ENCODE data around the gene NTRK2. TPM values are rescaled to one million over a fixed set of nuclear protein-coding genes. Genes with fewer than 3 reads are reported as not detected.

The NTRK2 gene
- total and polyA plus RNA-seq, 10 of the 15 experiments (the other 5 are each of a cell fraction or from before 2014, with no cell fraction given), result 0.42 to 4.6 (median 0.65) TPM

DNA sequence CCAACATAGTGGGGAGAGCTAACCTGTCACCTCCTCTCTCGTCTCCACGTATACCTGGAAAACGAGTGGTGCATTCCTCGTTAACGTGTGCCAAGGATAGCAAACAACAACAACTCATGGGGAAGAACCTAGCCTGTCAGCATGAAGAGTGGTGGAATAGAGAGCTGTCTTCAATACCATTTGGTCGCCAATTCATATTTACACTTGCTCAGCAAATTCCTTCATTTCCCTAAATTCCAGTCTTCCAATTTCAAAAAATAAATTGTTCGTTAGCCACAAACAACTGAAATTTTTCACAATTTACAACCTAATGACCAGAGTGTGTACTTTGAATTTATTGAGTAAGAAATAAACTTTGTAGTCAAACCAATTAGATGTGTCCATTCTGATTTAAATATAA is 344.8 kb downstream of the NTRK2 start:
- intact Hi-C loops (cut with micrococcal nuclease; ENCODE audit: unreplicated experiment) (no loop called here), in situ Hi-C loops (cut with MboI) (no loop called here)
- H3K79me2 ChIP-seq (ENCODE audit: control insufficient read depth, insufficient read depth, low read length), result no peaks in the 10 kb centered on the region
- ChIA-PET POLR2A (no interaction called here), RAD21 (ENCODE audit: unreplicated experiment) (no interaction called here), SMC1A (ENCODE audit: uncharacterized antibody, unreplicated experiment) (no interaction called here), CTCF (no interaction called here)
- no peak overlapping the region for H2AFZ ChIP-seq (ENCODE audit: control insufficient read depth, low read depth, low read length)
- no peaks in the 10 kb centered on the region for H3K9me3 ChIP-seq (replicated peaks; ENCODE audit: control insufficient read depth, insufficient read depth, low read length)
- peaks cover 0 to 4% of the 10 kb centered on the region in 2 experiments; a peak in 1 of 4 replicates for H3K27me3 ChIP-seq (replicated peaks in 1 of 2; ENCODE audit: control insufficient read depth in 2 of 2, insufficient read depth in 2 of 2, low read length in 1 of 2)
- WGBS (ENCODE audit: insufficient coverage, insufficient replicate concordance, low lambda C conversion rate, missing lambda C conversion rate), result 58% methylated on average over 7 of the region's 7 CpGs
- BruUV-seq (replicated peaks), result no TSS peak
- H3K4me2 ChIP-seq (ENCODE audit: control insufficient read depth, insufficient read depth), result no peak overlapping the region
- no peak overlapping the region for H3K4me3 ChIP-seq
- H4K20me1 ChIP-seq (ENCODE audit: control insufficient read depth, insufficient read depth), result no peaks in the 10 kb centered on the region
- H3K9ac ChIP-seq (ENCODE audit: control insufficient read depth, insufficient read depth, low read length), result no peak overlapping the region
- H3K27ac ChIP-seq (ENCODE audit: control insufficient read depth, insufficient read depth), result no peak overlapping the region
- ATAC-seq, result no peak
- peaks cover 6% of the 10 kb centered on the region for H3K4me1 ChIP-seq (ENCODE audit: control insufficient read depth, insufficient read depth, low read length)
- TF ChIP-seq ZSCAN29 (IDR thresholded peaks at IDR 0.05), result no peak
- TF ChIP-seq ATF3 (IDR thresholded peaks at IDR 0.05; ENCODE audit: borderline replicate concordance, extremely low read depth, low read depth, low read length), result no peak
- no peak for TF ChIP-seq EGR1 (IDR thresholded peaks at IDR 0.05; ENCODE audit: borderline replicate concordance in 1 of 2, low read depth in 2 of 2, low read length in 2 of 2)
- TF ChIP-seq POLR2AphosphoS2 (IDR thresholded peaks at IDR 0.05; ENCODE audit: low read depth, low read length), result no peak
- TF ChIP-seq ASH2L (IDR thresholded peaks at IDR 0.05; ENCODE audit: borderline replicate concordance, low read depth), result no peak
- TF ChIP-seq RAD21 (IDR thresholded peaks at IDR 0.05; ENCODE audit: insufficient read depth, low read depth, low read length), result no peak
- TF ChIP-seq STAT3 (IDR thresholded peaks at IDR 0.05; ENCODE audit: low read depth, low read length), result no peak
- no peaks in the 10 kb centered on the region for H3K36me3 ChIP-seq (ENCODE audit: control insufficient read depth in 2 of 2, insufficient read depth in 2 of 2, low read length in 1 of 2)
- DNase-seq (ENCODE audit: low read depth, low spot score), result no peak
- no peak for FAIRE-seq

DNA sequence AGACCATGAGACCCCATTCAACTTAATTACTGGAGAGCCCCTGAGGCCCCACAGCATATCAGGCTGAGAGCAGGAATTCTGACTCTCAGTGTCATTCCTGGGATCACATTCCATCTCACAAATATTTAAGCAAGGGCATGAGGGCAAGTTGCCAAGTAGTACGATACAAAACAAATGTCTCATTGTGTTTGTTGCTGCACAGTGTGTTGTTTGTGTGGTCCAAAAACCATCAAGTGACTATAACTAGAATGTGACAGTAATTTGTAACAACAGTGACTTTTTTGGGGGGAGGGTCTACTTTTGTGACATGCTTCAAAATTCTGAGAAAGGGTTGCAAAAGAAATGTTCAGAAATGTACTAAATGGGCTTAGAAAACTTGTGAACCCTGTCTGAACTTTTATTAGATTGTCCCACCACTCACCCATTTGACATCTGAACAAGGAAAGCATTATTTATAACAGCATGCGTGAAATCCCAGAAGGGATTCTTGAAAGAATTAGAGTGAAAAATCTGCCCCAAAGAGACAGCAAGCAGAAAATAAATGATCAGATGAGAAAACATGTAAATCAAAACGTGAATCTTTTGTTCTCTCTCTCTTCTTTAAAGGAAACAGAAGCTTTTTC is 347.0 kb downstream of the NTRK2 start:
- Histone ChIP-seq H3K36me3 (ENCODE audit: control insufficient read depth in 2 of 2, insufficient read depth in 2 of 2, low read length in 1 of 2) (no peaks in the 10 kb centered on the region), H3K27me3 (replicated peaks in 1 of 2; ENCODE audit: control insufficient read depth in 2 of 2, insufficient read depth in 2 of 2, low read length in 1 of 2) (peaks cover 0 to 4% of the 10 kb centered on the region in 2 experiments; a peak in 1 of 4 replicates), H3K79me2 (ENCODE audit: control insufficient read depth, insufficient read depth, low read length) (no peaks in the 10 kb centered on the region), H3K4me1 (ENCODE audit: control insufficient read depth, insufficient read depth, low read length) (no peaks in the 10 kb centered on the region), H3K9ac (ENCODE audit: control insufficient read depth, insufficient read depth, low read length) (no peak overlapping the region), H4K20me1 (ENCODE audit: control insufficient read depth, insufficient read depth) (no peaks in the 10 kb centered on the region), H3K4me3 (no peak overlapping the region), H3K27ac (ENCODE audit: control insufficient read depth, insufficient read depth) (no peak overlapping the region), H3K9me3 (replicated peaks; ENCODE audit: control insufficient read depth, insufficient read depth, low read length) (no peaks in the 10 kb centered on the region), H2AFZ (ENCODE audit: control insufficient read depth, low read depth, low read length) (no peak overlapping the region), H3K4me2 (ENCODE audit: control insufficient read depth, insufficient read depth) (no peak overlapping the region)
- 18% methylated on average over 3 of the region's 3 CpGs for WGBS (ENCODE audit: insufficient coverage, insufficient replicate concordance, low lambda C conversion rate, missing lambda C conversion rate)
- no peak for TF ChIP-seq HDAC2 (IDR thresholded peaks at IDR 0.05)
- no peak for TF ChIP-seq JUNB (IDR thresholded peaks at IDR 0.05)
- TF ChIP-seq CEBPB (IDR thresholded peaks at IDR 0.05; ENCODE audit: borderline replicate concordance in 1 of 2, low read depth in 2 of 2, low read length in 2 of 2), result no peak
- no peak for TF ChIP-seq CBX5 (IDR thresholded peaks at IDR 0.05; ENCODE audit: low read depth)
- TF ChIP-seq RUNX3 (IDR thresholded peaks at IDR 0.05; ENCODE audit: low read length), result no peak
- no peak for TF ChIP-seq POLR2AphosphoS5 (IDR thresholded peaks at IDR 0.05; ENCODE audit: low read length)
- no peak for TF ChIP-seq CBX3 (IDR thresholded peaks at IDR 0.05; ENCODE audit: borderline replicate concordance, low read depth)
- TF ChIP-seq RB1 (IDR thresholded peaks at IDR 0.05; ENCODE audit: borderline replicate concordance), result no peak
- TF ChIP-seq, protein P1, sequence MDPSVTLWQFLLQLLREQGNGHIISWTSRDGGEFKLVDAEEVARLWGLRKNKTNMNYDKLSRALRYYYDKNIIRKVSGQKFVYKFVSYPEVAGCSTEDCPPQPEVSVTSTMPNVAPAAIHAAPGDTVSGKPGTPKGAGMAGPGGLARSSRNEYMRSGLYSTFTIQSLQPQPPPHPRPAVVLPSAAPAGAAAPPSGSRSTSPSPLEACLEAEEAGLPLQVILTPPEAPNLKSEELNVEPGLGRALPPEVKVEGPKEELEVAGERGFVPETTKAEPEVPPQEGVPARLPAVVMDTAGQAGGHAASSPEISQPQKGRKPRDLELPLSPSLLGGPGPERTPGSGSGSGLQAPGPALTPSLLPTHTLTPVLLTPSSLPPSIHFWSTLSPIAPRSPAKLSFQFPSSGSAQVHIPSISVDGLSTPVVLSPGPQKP (IDR thresholded peaks at IDR 0.05; ENCODE audit: low read depth, low read length), result no peak
- no peak for TF ChIP-seq KAT2A (conservative IDR thresholded peaks at IDR 0.05; ENCODE audit: control insufficient read depth, low read depth, low read length)
- no peak for TF ChIP-seq KDM1A (IDR thresholded peaks at IDR 0.05; ENCODE audit: borderline replicate concordance)
- no peak for FAIRE-seq
- ChIA-PET SMC1A (ENCODE audit: uncharacterized antibody, unreplicated experiment) (no interaction called here), CTCF (no interaction called here), POLR2A (no interaction called here), RAD21 (ENCODE audit: unreplicated experiment) (no interaction called here)
- ATAC-seq, result no peak
- BruUV-seq (replicated peaks), result no TSS peak
- intact Hi-C loops (cut with micrococcal nuclease; ENCODE audit: unreplicated experiment) (no loop called here), in situ Hi-C loops (cut with MboI) (no loop called here)
- no peak for DNase-seq (ENCODE audit: low read depth, low spot score)
